ENCODE measurements around the gene WFDC6. TPM values are rescaled to one million over a fixed set of nuclear protein-coding genes. Genes with fewer than 3 reads are reported as not detected.

WFDC6 gene
- total RNA-seq, 1 experiment from 2014 or later, result not detected

- Mint-ChIP-seq H3K4me3 (ENCODE audit: unreplicated experiment) (no peak overlapping the region), H3K27ac (ENCODE audit: unreplicated experiment) (no peak overlapping the region), H3K36me3 (ENCODE audit: insufficient read depth, unreplicated experiment) (no peaks in the 10 kb centered on the region), H3K4me1 (ENCODE audit: low read depth, unreplicated experiment) (no peaks in the 10 kb centered on the region), H3K27me3 (ENCODE audit: insufficient read depth, unreplicated experiment) (peaks cover 10% of the 10 kb centered on the region), H3K9me3 (ENCODE audit: unreplicated experiment) (no peaks in the 10 kb centered on the region)
- no peak overlapping the region for H3K4me3 ChIP-seq (ENCODE audit: low read depth, low read length)
- POLR2A ChIA-PET, result no interaction called here
- CTCF ChIA-PET, result interaction anchor here (0.6 to 1.4 kb wide), 5 partner anchors 48 to 286 kb away, joined by 3 to 4 read pairs (median 3); no protein-coding TSS in a partner anchor
- no TSS peak for BruUV-seq (replicated peaks)
- no peaks in the 10 kb centered on the region for H3K36me3 ChIP-seq (ENCODE audit: control insufficient read depth, insufficient read depth, low read length)
- H3K4me1 ChIP-seq, result no peaks in the 10 kb centered on the region
- H3K9me3 ChIP-seq, result no peaks in the 10 kb centered on the region
- DNase-seq, result no peak
- no peak for TF ChIP-seq CTCF (IDR thresholded peaks at IDR 0.05; ENCODE audit: insufficient read depth in 1 of 2, low read depth in 1 of 2, low read length in 1 of 2, severe bottlenecking in 1 of 2, unreplicated experiment in 1 of 2)
- intact Hi-C loops (cut with micrococcal nuclease; ENCODE audit: unreplicated experiment), result no loop called here
- H3K27me3 ChIP-seq (replicated peaks; ENCODE audit: control insufficient read depth, insufficient read depth, low read length), result peaks cover 2% of the 10 kb centered on the region; the same call in 1 of the 2 replicates
Observed at GRCh38 chr20:45485388-45485787, 53.9 kb downstream of the WFDC6 start.

- intact Hi-C loops (cut with micrococcal nuclease; ENCODE audit: unreplicated experiment), result no loop called here
- Histone ChIP-seq H3K4me3 (ENCODE audit: low read depth, low read length) (no peak overlapping the region), H3K36me3 (ENCODE audit: control insufficient read depth, insufficient read depth, low read length) (no peaks in the 10 kb centered on the region), H3K27me3 (replicated peaks; ENCODE audit: control insufficient read depth, insufficient read depth, low read length) (peaks cover 2% of the 10 kb centered on the region; the same call in 1 of the 2 replicates), H3K4me1 (no peaks in the 10 kb centered on the region), H3K9me3 (no peaks in the 10 kb centered on the region)
- H3K4me3 Mint-ChIP-seq (ENCODE audit: unreplicated experiment), result no peak overlapping the region
- no peak for DNase-seq
- no TSS peak for BruUV-seq (replicated peaks)
- ChIA-PET CTCF (no interaction called here), POLR2A (no interaction called here)
- H3K27ac Mint-ChIP-seq (ENCODE audit: unreplicated experiment), result no peak overlapping the region
- H3K27me3 Mint-ChIP-seq (ENCODE audit: insufficient read depth, unreplicated experiment), result peaks cover 13% of the 10 kb centered on the region
- H3K4me1 Mint-ChIP-seq (ENCODE audit: low read depth, unreplicated experiment), result no peaks in the 10 kb centered on the region
- H3K36me3 Mint-ChIP-seq (ENCODE audit: insufficient read depth, unreplicated experiment), result no peaks in the 10 kb centered on the region
- no peaks in the 10 kb centered on the region for H3K9me3 Mint-ChIP-seq (ENCODE audit: unreplicated experiment)
- no peak for TF ChIP-seq CTCF (IDR thresholded peaks at IDR 0.05; ENCODE audit: insufficient read depth in 1 of 2, low read depth in 1 of 2, low read length in 1 of 2, severe bottlenecking in 1 of 2, unreplicated experiment in 1 of 2)
Observed at GRCh38 chr20:45484676-45485075, 54.6 kb downstream of the WFDC6 start.

Other genes with a start within 250 kb of the WFDC6 start
- gene RBPJL, start 232.6 kb downstream of the WFDC6 start, total RNA-seq (2022), result not detected in 2 replicates
- gene MATN4, start 231.2 kb downstream of the WFDC6 start, total RNA-seq (2022), result not detected in 2 replicates
- 227 and 242 TPM in 2 replicates for gene SDC4, start 191.1 kb downstream of the WFDC6 start, total RNA-seq (2022)
- gene SYS1, start 176.3 kb downstream of the WFDC6 start, total RNA-seq (2022), result 62.1 and 67.1 TPM in 2 replicates
- gene TP53TG5, start 161.2 kb downstream of the WFDC6 start, total RNA-seq (2022), result not detected in 2 replicates
- 71.0 and 74.3 TPM in 2 replicates for gene DBNDD2, start 131.2 kb downstream of the WFDC6 start, total RNA-seq (2022)
- gene PIGT, start 123.3 kb downstream of the WFDC6 start, total RNA-seq (2022), result 239 and 259 TPM in 2 replicates
- 14.3 and 16.9 TPM in 2 replicates for gene WFDC2, start 69.7 kb downstream of the WFDC6 start, total RNA-seq (2022)
- gene SPINT3, start 23.9 kb downstream of the WFDC6 start, total RNA-seq (2022), result not detected in 2 replicates
- not detected in 2 replicates for gene EPPIN, start 7.9 kb upstream of the WFDC6 start, total RNA-seq (2022)
- not detected in 2 replicates for gene WFDC8, start 39.8 kb upstream of the WFDC6 start, total RNA-seq (2022)
- not detected in 2 replicates for gene WFDC10A, start 90.3 kb upstream of the WFDC6 start, total RNA-seq (2022)
- not detected in 2 replicates for gene WFDC9, start 91.8 kb upstream of the WFDC6 start, total RNA-seq (2022)
- gene WFDC11, start 130.8 kb upstream of the WFDC6 start, total RNA-seq (2022), result not detected in 2 replicates
- not detected in 2 replicates for gene WFDC13, start 162.6 kb upstream of the WFDC6 start, total RNA-seq (2022)
- gene WFDC10B, start 165.5 kb upstream of the WFDC6 start, total RNA-seq (2022), result not detected in 2 replicates
- not detected in 2 replicates for gene SPINT4, start 182.9 kb upstream of the WFDC6 start, total RNA-seq (2022)

Measured in Caco-2 (cell line).